ENCODE results near the gene KRT2.

The KRT2 gene

DNA sequence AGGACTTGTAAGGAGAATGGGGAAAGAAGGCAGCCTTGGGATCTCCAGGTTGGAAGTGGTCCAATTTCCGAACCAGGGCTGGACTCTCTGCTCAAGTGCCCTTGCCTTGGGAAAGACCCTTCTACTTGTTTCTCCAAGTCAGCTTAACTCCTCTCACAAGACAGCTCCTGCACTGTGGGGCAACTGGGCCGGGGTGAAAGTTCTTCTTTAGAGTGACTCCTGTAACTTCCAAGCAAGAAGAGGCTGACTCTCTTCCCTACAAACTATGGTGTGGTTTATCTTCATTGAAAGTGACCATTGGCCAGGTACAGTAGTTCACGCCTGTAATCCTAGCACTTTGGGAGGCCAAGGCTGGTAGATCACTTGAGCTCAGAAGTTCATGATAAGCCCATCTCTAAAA, 14.5 kb upstream of the KRT2 start:
- no peak for DNase-seq (ENCODE audit: low read depth in 2 of 2)

DNA sequence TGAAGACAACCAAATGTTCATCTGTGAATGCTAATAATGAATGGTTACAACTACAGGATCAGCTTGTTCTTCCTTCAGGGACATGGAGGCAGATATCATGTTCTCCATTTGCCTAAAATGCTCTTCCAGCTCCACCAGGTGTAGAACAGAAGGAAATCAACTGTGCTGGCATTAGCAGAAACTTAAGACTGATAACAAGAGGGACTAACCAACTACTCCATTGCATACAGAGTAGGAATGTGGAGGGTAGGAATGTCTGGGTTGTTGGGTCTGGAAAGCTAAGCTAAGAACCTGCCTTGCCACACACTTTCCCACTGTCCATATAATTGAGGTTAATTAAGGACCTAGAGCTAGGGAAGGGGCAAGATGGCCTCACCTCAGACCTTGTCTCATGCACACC, 11.4 kb upstream of the KRT2 start:
- DNase-seq (ENCODE audit: low read depth in 2 of 2) = no peak

DNA sequence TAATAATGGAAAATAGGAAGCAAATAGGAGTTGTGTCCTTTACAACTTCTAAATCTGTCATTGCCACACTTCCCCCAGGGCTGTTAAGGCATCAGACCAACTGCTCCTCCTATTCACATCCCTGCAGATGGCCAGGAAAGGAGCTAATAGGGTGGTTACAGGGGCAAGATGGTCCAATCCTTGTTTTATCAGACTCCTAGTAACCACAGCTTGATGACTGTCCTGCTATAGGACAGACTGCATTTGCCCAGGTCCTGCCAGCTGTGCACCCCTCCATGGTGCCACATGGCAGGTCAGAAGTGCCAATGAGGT, 10.9 kb upstream of the KRT2 start:
- DNase-seq (ENCODE audit: low read depth in 2 of 2) = no peak

DNA sequence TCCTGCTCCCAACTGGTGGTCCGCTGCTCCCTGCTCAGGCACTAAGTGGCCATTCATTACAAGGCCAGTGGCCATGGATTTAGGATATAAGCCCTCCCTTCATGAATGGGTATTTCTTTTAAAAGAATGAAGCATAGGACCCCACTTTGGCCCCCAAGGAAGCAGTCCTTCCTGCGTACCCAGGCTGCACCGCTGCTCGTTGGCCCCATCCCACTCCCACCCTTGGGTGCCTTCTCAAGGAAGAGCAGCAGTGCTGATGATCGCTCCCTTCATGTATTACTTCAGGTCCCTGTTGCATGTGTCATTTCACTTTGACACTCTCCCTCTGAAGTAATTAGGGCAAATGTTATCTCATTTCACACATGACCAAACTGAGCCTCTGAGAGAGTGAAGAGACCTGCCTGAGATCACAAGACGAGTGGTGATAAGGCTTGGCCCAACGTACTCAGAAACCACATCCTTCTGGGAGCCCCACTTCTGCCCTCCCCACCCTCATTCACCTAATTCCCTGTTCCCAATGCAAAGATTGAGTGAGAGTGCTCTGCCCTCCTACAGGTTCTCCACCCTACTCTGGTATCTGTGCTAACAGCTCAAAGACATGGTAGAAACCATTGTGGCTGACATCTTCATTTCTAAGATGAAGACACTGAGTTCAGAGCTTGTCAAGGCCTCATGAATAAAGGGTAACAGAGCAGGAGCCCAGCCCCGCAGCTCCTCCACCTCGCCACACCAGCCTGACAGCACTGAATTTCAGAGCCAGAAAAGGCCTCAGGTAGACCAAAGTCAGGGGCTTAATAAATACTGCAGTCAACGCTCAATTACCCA, 10.3 kb upstream of the KRT2 start:
- DNase-seq (ENCODE audit: low read depth in 2 of 2) = no peak

DNA sequence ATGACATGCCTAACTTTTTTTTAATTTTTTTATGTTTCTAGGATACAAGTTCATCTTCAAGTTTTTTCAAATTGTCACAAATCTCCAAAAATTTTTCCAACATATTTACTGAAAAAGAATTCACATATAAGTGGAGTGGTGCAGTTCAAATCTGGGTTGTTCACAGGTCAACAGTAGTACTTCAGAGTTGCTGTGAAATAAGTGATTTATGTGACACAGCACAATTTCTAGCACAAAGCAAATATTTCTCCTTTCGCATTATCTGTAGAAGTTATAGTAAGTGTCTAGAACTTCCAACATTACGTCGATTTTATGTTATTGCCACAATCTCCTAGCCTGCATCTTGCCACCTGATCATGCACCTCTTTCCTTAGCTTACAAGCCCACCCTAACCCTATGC, 9.7 kb upstream of the KRT2 start:
- no peak for DNase-seq (ENCODE audit: low read depth in 2 of 2)

DNA sequence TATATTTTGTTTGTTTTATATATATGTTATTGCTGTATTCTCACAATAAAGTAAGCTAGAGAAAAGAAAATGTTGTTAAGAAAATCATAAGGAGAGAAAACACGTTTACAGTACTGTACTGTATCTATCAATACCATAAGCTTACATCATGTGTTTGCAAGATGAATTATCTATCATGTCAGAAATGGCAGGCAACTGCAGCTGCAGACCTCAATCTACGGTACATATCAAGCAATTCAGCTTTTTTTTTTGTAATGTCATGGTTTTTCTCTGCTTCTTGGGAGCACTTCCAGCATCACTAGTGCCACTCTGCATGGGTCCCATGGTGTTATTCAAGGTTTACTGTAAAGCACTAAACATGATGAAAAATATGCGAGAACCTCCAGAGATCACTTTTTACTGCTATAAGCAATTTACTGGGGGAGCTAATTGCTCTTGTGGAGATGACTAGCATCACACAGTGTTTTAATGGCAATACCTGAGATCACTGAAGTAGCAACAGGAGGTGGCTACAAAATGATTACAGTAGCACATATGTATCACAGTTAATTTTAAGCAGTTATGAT, 9.0 kb upstream of the KRT2 start:
- DNase-seq (ENCODE audit: low read depth in 2 of 2) = no peak

DNA sequence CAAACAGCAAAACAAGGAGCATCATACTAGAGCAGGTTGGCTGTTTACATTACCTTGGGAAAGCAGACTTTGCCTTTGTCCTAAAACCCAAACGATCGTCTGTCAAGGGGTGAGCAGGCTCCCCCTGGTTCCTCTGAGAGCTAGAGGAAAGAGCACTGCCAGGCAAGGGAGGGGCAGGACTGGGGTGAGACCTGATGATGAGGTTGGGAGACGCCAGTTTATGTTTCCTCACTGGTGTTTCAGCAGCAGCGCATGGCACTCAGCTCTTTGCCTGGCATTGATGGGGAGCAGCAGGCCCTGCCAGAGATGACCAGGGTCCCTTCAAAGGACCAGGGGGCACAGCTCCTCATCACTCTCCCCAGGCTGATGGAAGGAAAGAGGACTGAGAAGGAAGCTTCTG, 7.9 kb upstream of the KRT2 start:
- no peak for DNase-seq (ENCODE audit: low read depth in 2 of 2)

DNA sequence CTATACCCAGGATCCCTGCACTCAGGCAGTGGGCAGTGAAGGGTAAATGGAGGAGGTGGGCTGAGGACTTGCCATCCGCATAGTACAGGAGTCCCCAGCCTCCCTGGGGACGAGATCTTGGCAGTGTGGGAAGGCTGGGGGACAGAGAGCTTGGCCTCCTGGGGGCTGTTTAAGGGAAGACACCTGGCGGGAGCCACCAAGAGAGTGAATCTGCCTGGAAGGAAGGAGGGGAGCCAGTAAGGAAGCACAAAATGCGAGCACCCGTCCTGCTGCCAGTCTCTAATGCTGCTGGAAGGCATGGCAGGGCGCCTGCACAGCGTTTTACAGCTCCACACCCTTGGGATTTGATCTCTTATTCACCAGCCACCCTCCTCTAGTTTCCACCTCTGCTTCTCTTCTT, 7.4 kb upstream of the KRT2 start:
- DNase-seq (ENCODE audit: low read depth in 2 of 2) = no peak

DNA sequence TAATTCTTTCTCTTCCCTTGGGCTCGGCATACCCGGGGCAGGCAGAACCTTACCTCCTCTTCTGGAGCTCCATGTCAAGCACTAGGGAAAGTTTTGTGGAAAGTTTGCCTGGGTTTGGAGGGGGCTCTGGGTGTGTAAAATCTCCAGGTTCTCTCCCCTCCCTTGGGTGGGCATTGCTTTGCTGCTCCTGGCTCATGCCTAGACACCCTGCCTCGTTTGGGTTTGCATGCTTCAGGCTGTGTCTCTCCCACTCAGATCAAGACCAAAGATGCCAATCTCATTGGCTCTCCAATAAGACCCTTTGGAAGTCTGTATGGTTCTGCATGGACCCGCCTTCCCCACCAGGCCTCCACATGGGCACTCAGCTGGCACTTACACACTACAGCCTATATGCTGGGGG, 6.2 kb upstream of the KRT2 start:
- DNase-seq (ENCODE audit: low read depth in 2 of 2) = no peak

DNA sequence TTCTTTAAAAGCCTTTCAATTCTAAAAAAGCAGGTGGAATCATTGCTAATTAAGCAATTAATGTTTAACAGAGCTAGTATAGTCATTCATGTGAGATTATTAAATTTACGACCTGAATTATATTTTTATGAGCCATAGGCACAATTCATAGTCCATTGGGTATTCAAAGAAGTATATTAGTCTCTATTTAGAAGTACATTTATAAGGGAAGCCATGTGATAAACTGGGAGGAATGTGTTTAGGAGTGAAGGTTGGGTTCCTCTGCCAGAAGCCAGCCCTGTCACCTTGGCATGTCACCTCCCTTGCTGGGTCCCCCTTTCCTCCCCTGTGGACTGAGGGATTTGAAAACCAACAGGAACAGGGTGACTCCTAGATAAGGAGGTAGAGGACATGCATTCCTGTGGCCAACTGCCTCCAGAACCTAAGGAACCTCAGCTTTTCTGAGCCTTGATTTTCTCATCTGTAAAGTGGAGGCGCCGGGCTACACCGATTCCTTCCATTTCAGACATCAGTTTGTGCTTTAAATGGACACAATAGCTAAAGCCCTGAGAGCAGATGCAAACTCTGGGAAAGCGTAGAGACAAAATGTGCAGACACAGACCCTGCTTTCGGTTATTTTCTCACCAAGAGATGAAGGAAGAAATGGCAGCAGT, 5.4 kb upstream of the KRT2 start:
- DNase-seq (ENCODE audit: low read depth in 2 of 2) = no peak

DNA sequence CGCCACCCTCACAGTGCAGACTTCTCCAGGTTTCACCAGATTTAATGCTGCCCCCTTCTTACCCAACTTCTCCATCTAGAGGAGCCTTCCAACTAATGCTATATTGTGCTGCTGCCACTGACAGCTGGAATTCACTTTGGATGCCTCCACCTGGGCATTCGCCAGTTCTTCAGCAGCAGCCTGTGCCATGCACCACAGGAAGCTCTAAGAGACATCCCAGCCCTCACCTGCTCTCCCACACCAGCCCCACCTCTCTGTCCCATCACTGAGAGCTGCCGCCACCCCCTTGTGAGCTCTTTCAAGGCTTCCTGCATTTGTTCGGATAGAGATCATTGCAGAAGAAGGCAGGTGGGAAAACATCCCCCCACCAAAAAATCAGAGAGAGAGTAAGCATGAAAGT, 4.6 kb upstream of the KRT2 start:
- DNase-seq (ENCODE audit: low read depth in 2 of 2) = no peak

DNA sequence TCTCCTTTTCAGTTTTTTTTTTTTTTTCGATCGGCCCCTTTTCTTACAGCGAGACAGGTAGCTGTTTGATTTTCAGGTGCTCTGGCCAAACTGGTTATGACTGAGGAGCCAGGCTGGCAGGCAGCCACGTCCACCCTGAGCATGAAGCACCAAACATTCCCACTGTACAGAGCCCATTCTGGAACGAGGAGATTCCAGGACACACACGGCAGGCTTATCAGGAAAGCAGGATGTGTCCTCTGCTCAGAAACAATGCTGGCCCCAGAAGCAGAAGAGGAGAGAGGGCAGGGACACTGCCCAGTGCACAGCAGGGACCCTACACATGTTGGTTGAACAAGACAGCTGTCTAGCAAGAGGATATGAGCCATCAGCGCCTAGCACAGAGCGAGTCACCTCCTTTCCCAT, 3.7 kb upstream of the KRT2 start:
- DNase-seq (ENCODE audit: low read depth in 2 of 2) = no peak

DNA sequence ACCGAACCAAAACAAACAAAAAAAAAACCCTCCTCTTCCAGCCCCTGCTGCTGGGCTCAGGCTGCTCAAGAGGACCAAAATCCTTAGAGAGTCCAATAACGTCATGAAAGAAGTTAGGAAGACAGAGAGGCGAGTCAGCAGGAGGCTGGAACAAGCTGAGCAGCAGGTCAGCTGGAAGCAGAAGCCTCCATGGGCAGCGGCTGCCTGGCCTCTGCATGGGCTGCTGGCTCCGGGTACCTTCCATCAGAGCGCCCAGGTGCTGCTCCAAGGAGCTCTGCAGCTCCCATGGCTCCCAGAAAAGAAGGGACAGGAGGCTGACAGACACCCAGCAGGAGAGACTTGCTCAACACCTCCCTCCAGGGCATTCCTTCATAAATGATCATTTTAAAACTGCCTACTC, 3.2 kb upstream of the KRT2 start:
- no peak for DNase-seq (ENCODE audit: low read depth in 2 of 2)

DNA sequence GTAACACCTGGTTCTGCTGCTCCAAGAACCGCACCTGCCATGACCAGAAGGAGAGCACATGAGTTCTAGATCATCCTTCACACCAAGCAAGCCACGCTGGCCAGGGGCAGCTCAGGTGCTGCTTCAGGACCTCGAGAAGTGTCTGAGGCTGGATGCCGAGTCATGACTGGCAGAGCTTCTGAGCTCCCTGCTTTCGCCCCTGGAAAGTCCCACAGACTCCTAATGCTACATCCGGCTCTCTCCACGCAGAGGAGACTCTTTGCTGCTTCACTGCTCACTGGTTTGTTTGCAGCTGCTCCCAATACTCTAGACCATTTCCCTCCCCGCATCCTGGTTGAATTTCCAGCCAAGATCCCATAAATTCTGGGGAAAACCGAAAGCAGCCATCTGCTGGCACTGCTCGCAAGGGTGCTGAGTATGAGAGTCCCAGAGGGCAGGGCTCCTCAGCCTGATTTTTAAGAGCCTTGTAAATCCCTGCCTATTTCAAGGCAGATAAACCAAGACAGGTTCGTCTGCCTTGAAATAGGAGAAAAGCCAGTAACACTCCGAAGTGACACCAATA, 1.4 kb downstream of the KRT2 start:
- no peak for DNase-seq (ENCODE audit: low read depth in 2 of 2)

DNA sequence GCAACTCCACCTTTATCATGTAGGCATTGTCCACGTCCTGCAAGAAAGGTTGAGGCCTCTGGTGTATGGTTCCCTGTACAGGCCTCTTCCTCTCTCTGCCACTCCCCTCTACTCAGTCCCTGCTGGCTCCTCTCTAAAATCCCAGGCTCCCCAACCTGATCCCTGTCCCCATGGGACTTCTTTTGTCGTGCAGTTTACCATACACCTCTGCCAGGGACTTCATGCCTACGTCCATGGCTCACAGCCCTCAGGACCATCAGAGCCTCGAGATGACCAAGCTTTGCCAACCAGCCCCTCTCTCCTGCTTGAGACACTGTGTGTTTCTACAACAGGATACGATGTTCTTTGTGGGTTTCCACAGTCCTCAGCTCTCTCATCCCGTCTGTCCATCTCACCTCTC, 2.9 kb downstream of the KRT2 start:
- DNase-seq (ENCODE audit: low read depth in 2 of 2) = no peak

DNA sequence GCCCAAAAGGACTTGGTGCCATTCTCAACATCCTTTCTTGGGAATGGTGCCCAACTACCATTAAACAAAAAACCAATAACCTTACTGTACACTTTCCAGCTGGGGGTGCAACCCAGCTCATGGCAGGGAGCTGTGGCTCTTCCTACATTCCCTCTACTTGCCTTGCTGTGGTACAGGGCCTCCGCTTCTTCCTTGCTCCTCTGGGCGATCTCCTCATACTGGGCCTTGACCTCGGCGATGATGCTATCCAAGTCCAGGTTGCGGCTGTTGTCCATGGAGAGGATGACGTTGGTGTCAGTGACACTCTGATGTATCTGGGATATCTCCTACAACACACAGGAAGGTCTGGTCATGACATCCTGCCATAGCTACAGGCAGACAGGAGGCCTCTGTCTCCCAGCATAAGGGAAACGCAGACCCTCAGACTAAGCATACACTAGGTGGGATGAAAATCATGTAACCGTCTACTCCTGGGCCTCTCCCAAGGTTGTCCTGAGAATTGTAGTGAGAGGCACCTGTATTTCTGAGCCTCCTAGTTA, 3.9 kb downstream of the KRT2 start:
- DNase-seq (ENCODE audit: low read depth in 2 of 2) = no peak

DNA sequence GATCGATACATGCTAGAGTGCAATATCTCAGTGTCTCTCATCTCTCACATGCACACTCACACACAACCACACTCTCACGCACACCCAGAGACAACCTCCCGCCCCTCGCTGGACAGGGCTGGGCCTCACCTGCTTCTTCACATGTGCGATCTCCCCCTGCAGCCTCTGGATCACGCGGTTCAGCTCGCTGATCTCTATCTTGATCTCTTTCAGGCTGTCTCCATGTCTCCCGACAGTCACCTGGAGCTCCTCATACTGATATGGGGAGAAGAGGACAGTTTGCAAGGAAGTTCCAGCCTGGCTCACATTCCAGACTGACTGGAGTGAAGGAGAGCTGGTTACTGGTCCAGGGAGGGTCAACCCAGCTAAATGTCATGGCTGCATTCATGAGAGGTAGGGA, 4.4 kb downstream of the KRT2 start:
- DNase-seq (ENCODE audit: low read depth in 2 of 2) = no peak

DNA sequence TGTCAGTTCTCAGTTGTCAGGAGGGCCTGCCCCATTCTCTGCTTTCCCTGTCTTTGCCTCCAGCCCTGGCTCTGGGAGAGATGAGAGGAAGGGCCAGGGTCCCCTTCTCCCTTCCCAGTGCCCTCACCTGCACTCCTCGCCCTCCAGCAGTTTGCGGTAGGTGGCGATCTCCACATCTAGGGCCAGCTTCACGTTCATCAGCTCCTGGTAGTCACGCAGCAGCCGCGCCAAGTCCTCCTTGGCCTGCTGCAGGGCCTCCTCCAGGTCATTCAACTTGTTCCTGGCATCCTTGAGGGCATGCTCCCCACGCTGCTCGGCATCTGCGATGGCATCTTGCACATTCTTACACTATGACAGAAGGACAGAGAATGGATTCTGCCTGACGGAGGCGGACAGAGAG, 5.4 kb downstream of the KRT2 start:
- DNase-seq (ENCODE audit: low read depth in 2 of 2) = no peak

DNA sequence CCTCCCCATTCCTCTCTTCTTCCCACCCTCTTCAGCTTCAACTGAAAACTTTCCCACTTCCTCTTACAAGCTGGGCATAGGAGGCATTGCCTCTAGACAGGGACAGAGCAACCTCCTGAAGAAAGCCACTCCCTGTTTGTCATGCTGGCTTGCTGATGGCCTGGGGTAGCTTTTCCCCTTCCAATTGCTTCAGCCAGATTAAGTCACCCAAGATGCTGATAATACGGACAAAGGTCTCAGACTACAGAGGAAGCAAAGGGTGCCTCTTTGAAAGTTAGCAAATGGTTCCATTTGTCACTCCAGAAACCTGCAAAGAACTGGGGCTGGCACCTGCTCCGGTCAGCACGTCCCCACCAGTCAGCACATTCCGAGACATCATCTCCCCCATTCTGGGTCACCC, 6.0 kb downstream of the KRT2 start:
- DNase-seq (ENCODE audit: low read depth in 2 of 2) = no peak

DNA sequence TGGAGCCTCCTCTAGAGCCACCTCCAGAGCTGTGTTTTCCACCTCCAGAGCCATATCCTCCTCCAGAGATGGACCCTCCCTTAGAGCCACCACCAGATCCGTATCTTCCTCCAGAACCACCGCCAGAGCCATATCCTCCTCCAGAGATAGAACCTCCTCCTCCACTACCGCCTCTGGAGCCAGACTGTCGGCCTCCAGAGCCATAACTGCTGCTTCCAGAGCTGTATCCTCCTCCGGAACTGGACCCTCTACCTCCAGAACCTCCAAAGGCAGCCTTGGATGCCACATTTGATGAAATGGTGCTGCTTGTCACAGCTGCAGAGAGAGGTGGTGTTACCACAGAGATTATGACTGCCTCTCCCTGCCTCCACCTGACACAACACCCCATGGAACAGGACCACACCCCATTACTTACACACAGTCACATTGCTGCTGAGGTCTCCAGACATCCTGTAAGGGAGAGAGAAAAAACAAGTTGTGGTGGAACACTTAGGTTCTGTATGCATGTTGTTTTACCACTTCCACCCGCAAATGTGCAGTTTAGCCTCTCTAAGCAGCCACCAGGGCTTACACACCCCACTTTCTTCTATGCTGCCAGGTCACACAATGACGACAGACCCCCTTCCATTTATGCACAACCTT, 6.8 kb downstream of the KRT2 start:
- peak in 1 of 2 donors; percentile 3 for DNase-seq (ENCODE audit: low read depth in 2 of 2)

DNA sequence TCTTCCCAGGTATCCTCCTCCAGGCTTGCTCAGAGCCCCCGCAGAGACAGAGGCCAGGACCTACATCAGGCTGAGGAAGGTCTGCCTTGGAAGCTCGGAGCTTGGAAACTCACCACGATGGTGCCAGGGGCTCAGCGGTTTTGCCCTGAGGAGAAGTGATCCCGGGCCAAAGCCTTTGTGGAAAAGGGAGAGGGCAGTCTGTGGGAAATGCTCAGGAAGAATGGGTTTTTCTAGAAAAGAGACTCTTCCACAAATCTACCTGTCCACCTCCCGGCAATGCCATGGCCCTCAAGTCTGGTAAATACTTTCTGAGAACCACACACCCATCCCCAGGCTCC, 8.0 kb downstream of the KRT2 start:
- no peak for DNase-seq (ENCODE audit: low read depth in 2 of 2)

DNA sequence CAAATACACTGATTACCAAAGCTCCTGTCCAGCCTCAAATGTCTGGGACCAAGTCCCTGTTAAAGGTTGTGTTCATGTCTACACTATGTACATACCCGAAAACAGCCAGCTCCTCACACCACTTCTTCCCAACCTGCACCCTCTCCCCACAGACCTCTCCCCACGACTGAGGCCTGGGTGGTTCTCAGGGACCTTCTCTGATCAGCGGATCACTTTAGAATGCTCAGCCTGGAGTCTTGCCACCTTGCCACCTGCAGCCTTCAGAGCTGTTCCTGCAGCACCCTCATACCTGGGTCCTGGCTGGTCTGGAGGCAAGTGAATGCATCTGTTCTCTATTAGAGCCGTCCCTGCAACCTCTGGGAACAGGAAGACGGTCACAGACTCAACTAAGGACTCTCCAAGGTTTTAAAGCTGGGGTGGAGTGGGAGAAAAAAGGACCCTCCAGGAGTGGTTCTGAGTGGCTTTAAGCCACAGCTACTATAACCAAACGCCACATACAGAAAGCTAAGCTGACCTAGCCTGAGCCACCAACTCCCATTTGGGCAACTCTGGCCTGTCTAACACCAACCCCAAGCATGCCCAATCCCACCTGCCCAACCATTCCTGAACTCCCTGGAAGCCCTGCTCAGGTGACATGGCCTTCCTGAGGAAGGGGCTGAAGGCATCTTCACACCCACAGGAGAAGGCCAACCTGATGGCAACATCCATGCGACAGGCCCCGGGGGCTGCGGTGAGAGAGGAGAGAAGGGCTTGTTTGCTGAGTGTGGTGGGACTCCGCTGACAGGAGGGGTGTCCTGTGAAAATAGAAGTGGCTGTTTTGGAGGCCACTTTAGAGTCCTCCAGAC, 8.6 kb downstream of the KRT2 start:
- no peak for DNase-seq (ENCODE audit: low read depth in 2 of 2)

Data from stimulated activated CD8-positive, alpha-beta memory T cell treated with anti-CD3 and anti-CD28 coated beads, Interleukin-15, amount 100 ng/mL, for 48 hours (primary cell).